GM18499 (cell line): Measurements from ENCODE around the gene RRAS2.
"Not testable (repeated sequence)": the region's sequence is repeated elsewhere in the genome, so short reads cannot be mapped to it uniquely, and the experiment has no call there.

Experiments
- ATAC-seq: cut with Tn5 transposase; IDR thresholded peaks from one replicate; pipeline ENCODE4 v1.9.1; 2021; ENCODE audit warnings: moderate number of reproducible peaks; ENCODE audit not compliant: insufficient read depth, unreplicated experiment

Gene RRAS2

GRCh38 chr11:14264966-14265365 lies 94.0 kb downstream of the RRAS2 start:
- ATAC-seq: no peak

DNA sequence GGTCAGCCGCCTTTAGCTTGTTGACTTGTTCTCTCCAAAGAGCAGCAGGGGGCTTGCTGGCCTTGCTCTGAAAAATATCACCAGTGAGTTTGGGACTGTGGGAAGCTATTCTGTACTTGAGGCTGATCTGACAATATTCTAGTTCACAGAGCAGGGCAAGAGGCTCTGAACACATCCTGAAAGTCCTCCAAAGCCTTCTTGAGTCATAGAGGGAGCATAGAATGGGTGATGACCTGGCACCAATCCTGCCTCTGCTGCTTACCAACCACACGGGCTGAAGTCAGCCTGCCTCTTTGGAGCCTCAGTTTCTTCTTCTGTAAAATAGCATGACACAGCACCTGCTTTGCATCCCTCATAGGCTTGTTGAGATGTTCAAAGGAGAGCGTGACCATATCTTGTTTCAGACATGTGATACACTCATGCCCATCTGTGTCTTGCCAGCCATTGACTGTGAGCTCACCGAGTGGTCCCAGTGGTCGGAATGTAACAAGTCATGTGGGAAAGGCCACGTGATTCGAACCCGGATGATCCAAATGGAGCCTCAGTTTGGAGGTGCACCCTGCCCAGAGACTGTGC lies 96.6 kb downstream of the RRAS2 start:
- ATAC-seq: no peak

DNA sequence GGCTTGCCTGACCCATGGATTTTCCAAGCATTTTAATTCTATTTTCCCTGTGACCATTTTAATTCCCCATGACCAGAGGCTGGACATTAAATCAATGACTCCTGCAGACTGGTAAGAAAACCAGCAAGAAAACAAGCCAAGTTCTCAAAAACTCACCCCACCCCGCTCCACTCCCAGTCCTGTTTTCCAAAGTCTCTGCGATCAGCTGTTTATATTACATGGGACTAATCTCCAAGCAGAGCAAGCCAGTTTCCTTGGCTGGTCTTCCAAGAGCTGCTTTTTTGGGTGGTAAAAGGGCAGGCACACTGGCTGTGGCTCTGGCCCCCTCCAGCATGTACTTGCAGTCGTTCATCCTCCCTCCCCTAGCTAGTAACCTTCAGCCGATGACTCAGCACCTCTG lies 97.9 kb downstream of the RRAS2 start:
- ATAC-seq: no peak

GRCh38 chr11:14259878-14260277 lies 99.1 kb downstream of the RRAS2 start:
- ATAC-seq: no peak

- ATAC-seq: no peak
These were observed 99.7 kb downstream of the RRAS2 start for GRCh38 chr11:14259186-14259784.

DNA sequence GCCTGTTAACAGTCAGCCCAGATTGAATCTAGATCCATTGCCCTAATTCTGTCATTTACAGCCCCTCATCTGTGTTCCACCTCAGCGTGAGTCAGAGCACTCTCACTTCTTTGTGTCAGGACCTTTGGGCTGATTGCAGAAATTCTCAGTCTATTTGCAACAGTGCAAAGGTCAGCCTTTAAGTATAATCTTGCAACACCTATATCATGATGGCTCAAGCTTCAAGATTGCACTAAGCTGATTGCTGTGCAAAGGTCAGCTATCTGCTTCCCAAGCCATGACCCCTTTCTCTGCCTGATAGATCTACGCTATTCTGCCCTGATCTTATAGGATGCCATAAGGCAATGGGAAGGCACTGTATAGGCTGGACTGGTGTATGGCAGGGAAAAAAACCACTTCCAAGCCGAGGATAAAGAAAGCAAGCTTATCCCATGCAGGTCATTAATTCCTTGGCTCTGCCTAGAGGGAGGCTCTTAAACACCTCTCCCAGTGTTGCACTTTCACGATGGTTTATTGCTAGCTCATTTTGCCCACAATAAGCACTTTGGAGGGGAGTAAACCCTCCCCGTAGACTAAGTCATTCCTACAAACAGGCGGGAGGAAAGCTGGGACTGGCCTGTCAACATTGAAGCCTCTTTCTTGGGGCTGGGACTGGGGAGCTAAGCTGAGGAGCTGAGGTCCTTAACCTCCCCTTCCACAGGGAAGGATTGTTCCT lies 100.6 kb downstream of the RRAS2 start:
- ATAC-seq: no peak

GRCh38 chr11:14255238-14255534 lies 103.8 kb downstream of the RRAS2 start:
- no peak for ATAC-seq

DNA sequence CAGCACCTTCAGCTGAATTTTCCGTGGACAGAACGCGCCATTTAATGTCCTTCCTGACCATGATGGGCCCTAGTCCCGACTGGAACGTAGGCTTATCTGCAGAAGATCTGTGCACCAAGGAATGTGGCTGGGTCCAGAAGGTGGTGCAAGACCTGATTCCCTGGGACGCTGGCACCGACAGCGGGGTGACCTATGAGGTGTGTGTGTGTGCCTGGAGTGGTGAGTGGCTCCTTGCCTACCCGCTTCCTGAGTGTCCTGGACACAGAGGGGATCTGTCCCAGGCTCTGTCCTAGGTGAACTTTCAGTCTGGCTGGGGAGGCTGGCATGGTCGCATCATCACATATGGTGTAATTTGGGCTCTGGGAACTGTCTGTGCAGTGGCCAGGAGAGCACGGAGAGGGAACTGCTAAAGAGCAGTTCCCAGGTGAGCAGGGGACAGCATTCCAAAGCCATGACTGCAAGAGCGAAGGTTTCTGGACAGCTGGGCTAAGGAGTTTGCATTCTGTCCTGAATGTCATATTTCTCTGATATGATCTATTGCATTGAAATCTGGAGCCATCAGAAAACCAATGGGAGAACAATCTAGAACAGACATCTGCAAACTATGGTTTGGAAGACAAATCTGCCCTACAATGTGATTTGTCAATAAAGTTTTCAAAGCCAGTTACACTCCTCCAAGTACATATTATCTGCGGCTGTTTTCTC lies 104.3 kb downstream of the RRAS2 start:
- no peak for ATAC-seq

DNA sequence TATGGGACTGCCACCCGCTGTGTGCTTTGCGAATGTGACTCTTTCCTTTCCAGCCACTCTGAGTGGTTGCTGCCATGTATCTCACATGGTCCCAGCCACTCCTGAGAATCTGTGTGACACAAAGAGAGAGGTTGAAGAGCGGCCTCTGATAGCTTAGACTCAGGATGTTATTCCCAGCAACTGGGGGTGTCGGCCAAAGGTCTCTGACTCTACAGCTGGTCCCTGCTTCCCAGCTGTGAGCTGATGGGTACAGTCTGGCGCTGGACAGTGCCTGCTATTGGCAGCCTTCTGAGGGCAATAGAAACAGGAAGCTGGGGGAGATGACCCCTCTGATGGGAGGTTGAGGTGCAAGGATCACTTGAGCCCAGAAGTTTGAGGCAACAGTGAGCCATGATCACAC lies 105.1 kb downstream of the RRAS2 start:
- ATAC-seq: no peak

DNA sequence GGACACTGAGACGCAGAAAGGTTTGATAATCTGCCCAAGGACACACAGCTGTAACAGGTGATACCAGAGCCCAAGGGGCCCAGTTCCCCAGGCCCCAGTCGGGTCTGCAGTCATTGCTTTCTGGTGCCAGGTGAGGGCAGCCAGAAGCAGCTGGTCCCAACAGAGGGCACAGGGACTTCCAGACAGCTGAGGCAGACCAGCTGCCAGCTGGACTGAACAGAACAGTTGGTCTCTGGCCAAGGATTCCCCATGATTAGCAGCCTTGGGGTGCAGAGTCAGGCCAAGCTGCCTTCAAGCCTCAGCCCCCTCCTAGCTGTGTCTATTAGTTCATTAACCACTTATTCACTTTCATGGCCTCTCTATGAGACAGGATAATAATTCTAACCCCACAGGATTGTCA lies 105.6 kb downstream of the RRAS2 start:
- no peak for ATAC-seq

DNA sequence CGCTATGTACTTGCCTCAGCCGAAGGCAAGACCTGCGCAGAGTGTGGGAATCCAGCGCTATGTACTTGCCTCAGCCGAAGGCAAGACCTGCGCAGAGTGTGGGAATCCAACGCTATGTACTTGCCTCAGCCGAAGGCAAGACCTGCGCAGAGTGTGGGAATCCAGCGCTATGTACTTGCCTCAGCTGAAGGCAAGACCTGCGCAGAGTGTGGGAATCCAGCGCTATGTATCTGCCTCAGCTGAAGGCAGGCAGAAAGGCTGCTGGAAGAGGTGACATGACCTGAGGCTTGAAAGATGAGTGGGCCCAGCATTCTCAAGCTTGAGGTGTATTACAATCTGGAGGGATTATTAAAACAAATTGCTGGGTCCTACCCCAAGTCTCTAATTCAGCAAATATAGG lies 106.5 kb downstream of the RRAS2 start:
- ATAC-seq: not testable (repeated sequence)

- ATAC-seq: no peak
These were observed 107.2 kb downstream of the RRAS2 start for GRCh38 chr11:14251754-14252153.

DNA sequence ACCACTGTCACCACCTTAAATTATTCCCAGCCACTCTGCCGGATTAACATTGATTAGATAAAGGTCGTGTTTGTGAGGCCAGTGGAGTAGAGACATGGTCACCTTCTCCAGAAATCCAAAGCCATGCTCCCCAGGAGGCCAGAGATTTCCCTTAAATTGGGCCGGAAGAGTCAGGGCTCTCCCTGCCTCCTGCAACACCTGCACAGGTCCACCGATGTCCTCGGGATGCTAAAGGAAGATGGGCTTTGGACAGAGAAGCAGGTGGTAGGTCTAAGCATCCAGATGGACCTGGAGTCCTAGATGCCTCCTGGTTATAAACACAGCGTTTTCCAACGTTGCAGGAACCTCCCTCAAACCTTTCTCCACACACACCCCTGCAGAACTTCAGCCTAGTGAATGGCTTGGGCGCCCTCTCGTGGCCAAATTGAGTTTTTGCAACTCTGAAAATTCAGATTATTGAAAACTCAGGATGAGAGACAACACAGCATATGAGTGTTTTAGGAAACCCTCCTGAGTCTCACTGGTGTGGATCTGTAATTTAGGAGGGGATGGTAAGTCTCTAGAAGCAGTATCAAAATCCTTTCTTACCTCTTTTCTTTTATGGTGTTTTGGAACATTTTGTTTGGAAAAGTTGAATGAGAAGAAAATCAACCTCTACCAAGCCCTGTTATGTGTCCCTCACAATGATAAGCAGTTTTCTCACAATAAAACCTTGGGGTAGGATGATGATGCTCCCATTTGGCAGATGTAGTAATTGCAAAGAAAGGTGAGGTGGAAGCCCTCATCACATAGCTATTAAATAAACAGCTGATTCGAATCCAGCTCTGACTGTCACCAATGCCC lies 109.6 kb downstream of the RRAS2 start:
- ATAC-seq: no peak

GRCh38 chr11:14248580-14248981 lies 110.4 kb downstream of the RRAS2 start:
- ATAC-seq: no peak

GRCh38 chr11:14245444-14245843 lies 113.5 kb downstream of the RRAS2 start:
- no peak for ATAC-seq

DNA sequence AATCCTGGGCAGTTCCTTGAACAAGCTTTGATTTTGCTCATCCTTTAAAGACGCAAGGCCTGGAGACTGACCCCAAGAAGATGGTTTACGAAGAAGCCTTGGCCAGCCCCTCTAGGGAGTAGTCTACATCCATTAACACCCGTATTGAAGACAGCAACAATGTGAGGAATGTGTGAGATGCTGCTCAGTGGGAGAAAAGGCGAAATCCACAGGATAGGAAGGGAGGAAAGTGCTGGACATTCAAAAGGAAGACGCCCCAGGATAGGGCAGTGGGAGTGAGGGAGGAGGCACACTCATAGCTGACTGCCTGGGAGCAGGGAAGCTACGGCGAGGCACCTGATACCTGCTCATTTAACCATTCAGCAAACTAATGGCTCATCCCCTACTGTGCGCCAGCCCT lies 114.1 kb downstream of the RRAS2 start:
- no peak for ATAC-seq

- no peak for ATAC-seq
These were observed 116.2 kb downstream of the RRAS2 start for GRCh38 chr11:14242733-14243132.

GRCh38 chr11:14242187-14242586 lies 116.8 kb downstream of the RRAS2 start:
- ATAC-seq: no peak

GRCh38 chr11:14240951-14241350 lies 118.0 kb downstream of the RRAS2 start:
- no peak for ATAC-seq

DNA sequence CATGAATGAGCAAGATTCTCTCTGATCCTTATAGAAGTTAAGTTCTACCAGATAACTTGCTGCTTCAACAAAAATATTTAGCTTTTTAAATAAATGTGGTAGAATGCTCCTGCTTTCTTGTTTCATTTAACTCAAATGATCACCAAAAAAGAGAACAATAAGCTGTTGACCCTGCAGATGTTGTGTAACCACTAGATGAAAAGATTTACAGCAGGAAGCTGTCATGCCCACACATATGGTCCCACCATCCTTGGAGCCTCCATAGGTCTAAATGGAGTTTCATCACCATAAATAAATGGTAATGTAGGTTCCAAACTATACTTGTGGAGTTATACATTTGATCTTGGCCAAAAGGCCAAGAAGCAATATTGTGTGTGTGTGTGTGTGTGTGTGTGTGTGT lies 118.8 kb downstream of the RRAS2 start:
- no peak for ATAC-seq
